Skin epidermis (tissue), 12 donors: ENCODE results near the gene CLEC3B.

Experiments used
- H3K27ac ChIP-seq, 21 experiments: fragments of 200-600 bp; sonication (generic) in 11 of 21; one replicate each; pipeline ENCODE4 v1.5.0; 2020; ENCODE audit warnings: mild to moderate bottlenecking in 3 of 21, inconsistent platforms in 2 of 21, moderate library complexity in 2 of 21
- H3K4me3 ChIP-seq, 7 experiments: fragments of 200-600 bp; sonication (generic) in 2 of 7; one replicate each; pipeline ENCODE4 v1.5.0; 2020; ENCODE audit warnings: inconsistent platforms in 2 of 7, mild to moderate bottlenecking in 2 of 7, moderate library complexity in 1 of 7

CLEC3B gene

DNA sequence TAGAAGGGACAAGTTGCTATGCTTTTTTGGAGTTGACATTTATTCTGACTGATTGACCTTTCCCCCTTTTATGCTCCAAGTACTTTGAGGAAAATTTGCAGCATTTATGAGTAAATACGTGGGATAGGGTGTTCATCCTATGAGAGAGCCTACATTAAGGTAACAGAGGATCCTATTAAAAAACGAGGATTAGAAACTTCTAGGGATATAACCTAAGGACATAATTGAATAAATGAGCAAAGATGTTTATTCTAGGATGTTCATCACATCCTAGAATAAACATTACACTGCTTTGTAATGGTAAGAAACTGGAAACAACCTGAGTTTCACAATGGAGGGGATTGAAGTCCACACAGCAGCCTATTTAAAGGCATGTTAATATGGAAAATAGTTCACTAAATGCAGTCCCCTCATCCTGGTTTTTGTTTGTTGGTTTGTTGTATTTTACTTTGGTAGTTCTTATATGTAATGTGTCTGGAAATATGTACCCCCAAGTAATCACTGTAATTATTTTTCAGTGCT is 23.9 kb upstream of the CLEC3B start:
- peak overlapping the region in 1 of 21 experiments; percentile 8 for H3K27ac ChIP-seq
- H3K4me3 ChIP-seq, result no peak overlapping the region

DNA sequence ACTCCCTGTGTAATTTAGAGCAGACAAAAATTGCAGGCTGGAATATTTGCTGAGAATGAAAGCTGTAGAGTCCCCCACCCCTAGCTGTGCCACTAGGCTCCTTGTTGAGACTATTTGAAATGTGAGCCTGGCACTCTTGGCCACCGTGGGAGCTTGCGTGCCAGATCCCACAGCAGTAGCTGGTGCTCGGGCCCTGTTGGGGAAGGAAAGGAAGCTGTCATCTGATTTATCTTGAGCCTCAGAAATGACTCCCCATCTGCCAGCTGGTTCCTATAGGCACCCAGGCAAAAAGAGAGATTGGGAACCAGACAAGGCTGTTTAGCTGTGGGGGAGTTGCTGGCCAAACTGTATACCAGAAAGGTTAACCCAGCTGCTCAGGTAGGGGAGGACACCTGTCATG is 23.4 kb upstream of the CLEC3B start:
- peak overlapping the region in 4 of 21 experiments; percentile 8 to 43 (median 23) for H3K27ac ChIP-seq
- H3K4me3 ChIP-seq, result no peak overlapping the region

DNA sequence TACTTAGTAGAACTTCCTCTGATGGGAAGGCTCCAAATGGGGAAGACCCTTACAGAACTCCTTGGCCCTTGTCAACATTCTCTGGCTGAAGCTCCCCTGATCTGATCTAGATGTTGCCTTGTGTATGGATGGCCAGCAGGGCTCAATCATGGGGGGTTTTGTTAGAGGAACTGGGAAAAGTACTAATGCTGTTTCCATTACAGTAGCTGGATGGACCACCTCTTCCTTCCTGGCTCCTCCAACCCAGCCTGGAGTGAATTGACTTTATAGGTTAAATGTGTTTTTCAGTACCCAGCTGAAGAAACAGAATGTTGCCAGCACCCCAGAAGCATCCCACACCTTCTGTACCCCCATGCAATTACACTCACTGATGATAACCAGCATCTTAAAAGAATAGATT is 22.7 kb upstream of the CLEC3B start:
- no peak overlapping the region for H3K27ac ChIP-seq
- H3K4me3 ChIP-seq, result no peak overlapping the region

DNA sequence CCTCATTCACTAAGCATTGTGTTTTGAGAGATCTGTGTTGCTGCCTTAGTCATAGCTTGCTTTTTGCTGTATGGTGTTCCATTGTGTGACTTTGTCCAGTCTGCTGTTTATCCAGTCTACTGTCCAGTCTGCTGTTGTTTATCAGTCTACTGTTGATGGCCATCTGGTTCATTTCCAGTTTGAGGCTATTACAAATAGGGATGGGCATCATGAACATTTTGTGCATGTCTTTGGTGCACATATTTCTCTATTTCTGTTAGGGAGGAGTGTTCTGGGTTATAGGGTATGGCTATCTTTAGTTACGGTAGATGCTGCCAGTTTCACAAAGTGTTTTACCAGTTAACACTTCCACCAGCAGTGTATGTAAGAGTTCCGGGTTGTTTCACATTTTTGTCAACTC is 22.2 kb upstream of the CLEC3B start:
- no peak overlapping the region for H3K4me3 ChIP-seq
- H3K27ac ChIP-seq, result no peak overlapping the region

GRCh38 chr3:45007091-45007490 is 19.0 kb upstream of the CLEC3B start:
- Histone ChIP-seq H3K4me3 (no peak overlapping the region), H3K27ac (no peak overlapping the region)

DNA sequence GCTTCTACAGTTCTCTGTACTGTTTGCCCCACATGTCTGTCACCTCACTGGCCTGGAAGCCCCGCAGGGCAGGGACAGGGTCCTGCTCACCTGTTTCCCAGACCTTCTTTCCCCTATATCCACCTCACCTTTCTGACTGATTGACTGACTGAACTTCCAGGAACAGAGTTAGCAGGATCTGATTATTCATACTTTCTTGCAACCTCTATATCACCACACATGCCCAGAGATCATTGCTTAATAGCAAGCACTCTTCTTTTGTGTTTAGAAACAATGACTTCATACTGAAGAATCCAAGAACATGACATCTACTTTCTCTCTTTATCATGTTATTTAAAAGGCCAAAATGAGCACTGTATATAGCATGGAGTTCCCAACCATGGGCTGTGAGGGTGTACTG is 18.0 kb upstream of the CLEC3B start:
- Histone ChIP-seq H3K27ac (peak overlapping the region in 2 of 21 experiments; percentile 4 to 23), H3K4me3 (no peak overlapping the region)

- H3K4me3 ChIP-seq, result no peak overlapping the region
- peak overlapping the region in 8 of 21 experiments; percentile 2 to 91 (median 76) for H3K27ac ChIP-seq
Measured at GRCh38 chr3:45009868-45010267, 16.2 kb upstream of the CLEC3B start.

GRCh38 chr3:45010811-45011333 is 15.2 kb upstream of the CLEC3B start:
- Histone ChIP-seq H3K4me3 (no peak overlapping the region), H3K27ac (peak overlapping the region in 18 of 21 experiments; percentile 2 to 91 (median 74))

- Histone ChIP-seq H3K4me3 (no peak overlapping the region), H3K27ac (peak overlapping the region in 20 of 21 experiments; percentile 28 to 91 (median 74))
Measured at GRCh38 chr3:45011756-45012508, 14.2 kb upstream of the CLEC3B start.

GRCh38 chr3:45012577-45012976 is 13.5 kb upstream of the CLEC3B start:
- H3K27ac ChIP-seq, result peak overlapping the region in 20 of 21 experiments; percentile 28 to 91 (median 74)

GRCh38 chr3:45016916-45017315 is 9.2 kb upstream of the CLEC3B start:
- H3K27ac ChIP-seq, result no peak overlapping the region

More at GRCh38 chr3:45012577-45012976, 13.5 kb upstream of the CLEC3B start:
- no peak overlapping the region for H3K4me3 ChIP-seq

GRCh38 chr3:45017821-45018220 is 8.3 kb upstream of the CLEC3B start:
- Histone ChIP-seq H3K27ac (peak overlapping the region in 4 of 21 experiments; percentile 4 to 46 (median 40)), H3K4me3 (no peak overlapping the region)

More at GRCh38 chr3:45016916-45017315, 9.2 kb upstream of the CLEC3B start:
- no peak overlapping the region for H3K4me3 ChIP-seq

DNA sequence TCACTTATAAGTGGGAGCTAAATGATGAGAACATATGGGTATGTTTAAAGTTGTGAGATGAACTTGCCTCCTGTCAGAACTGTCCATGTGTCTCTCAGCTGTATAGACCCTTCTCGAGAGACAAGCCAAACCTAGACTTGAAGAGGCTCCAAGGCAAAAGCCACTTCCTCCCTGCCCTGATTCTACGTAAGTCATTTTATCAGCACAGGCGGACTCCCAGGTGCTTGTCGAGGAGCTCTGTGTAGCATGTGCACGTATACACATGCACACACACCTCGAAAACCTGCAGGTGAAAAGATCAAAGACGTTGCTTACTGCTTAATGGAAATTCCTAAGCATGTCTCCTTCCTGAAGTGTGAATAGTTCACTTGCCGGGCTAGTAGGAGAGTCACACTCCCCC is 5.6 kb upstream of the CLEC3B start:
- no peak overlapping the region for H3K4me3 ChIP-seq
- H3K27ac ChIP-seq, result peak overlapping the region in 4 of 21 experiments; percentile 23 to 65 (median 38)

DNA sequence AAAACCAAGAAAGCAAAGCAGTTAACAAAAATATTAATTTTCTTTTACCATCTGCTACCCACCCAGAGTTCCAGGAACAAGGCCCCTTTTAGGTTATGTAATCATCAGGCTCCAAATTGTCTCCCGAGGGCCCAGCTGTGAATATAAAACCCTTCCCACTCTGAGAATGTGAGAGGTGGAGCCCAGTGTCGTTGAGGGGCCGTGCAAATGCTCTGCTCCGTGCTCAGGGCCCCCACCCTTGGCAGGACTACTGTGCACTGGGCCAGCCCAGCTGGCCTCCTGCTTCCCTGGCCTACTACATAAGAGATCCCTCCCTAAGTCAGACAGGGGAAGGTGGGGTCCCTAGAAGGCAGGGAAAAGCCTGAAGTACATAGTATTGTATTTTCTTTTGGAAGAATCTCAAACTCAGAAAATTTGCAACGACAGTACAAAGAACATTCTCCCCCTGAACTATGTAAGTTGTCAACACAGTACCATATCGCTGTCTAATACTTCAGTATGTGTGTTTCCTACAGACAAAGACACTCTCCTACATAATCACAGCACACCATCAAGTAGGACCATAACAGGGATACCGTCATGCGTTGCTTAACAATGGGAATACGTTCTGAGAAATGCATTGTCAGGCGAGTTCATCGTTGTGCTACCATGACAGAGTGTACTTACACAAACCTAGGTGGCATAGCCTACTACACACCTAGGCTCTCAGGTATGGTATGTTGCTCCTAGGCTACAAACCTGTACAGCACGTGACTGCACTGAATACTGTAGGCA is 4.4 kb upstream of the CLEC3B start:
- Histone ChIP-seq H3K27ac (peak overlapping the region in 5 of 21 experiments; percentile 22 to 65 (median 28)), H3K4me3 (no peak overlapping the region)

DNA sequence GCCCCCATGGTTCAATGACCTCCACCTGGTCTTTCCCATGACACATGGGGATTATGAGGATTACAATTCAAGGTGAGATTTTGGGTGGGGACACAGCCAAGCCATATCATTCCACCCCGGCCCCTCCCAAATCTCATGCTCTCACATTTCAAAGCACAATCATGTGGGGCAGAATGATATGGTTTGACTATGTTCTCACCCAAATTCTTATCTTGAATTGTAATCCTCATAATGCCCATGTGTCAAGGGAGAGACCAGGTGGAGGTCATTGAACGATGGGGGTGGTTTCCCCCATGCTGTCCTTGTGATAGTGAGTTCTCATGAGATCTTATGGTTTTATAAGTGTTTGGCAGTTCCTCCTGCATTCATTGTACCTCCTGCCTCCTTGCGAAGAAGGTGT is 2.4 kb upstream of the CLEC3B start:
- H3K4me3 ChIP-seq, result no peak overlapping the region
- no peak overlapping the region for H3K27ac ChIP-seq

DNA sequence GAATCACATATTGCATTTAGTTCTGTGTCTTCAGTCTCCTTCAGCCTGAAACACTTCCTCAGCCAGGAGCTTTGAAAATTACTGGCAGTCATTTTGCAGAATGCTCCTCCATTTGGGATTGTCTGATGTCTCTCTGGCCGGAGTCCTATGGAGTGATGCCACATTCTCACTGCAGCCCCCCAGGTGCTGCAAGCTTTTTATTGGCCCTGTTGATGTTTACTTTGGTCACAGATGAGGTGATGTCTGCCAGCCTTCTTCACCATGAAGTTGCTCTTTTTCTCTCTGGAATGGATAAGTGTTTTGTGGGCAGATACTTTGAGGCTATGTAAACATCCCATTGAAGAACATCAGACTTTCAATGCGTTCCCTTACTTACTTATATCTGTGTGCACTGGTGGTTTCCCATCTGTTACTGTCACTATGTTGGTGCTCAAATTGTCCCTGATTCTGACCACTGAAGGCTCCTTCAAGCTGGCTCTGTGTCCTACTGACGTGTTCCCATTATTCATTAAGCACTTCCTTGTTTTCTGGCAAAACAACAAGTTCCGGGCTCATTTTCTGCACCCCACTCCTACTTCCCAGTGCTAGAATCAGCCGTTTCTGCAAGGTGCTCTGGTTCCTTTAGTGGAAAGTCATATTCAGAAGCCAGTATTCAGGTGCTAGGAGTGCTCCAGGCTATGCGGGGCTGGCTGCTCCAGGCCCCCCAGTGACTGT is 1.4 kb upstream of the CLEC3B start:
- Histone ChIP-seq H3K4me3 (no peak overlapping the region), H3K27ac (peak overlapping the region in 6 of 21 experiments; percentile 14 to 85 (median 63))

- peak overlapping the region in 4 of 7 experiments; percentile 0 to 27 (median 13) for H3K4me3 ChIP-seq
Measured at GRCh38 chr3:45026957-45027356, 854 bp downstream of the CLEC3B start.

GRCh38 chr3:45027441-45027840 is 1.3 kb downstream of the CLEC3B start:
- no peak overlapping the region for H3K4me3 ChIP-seq
- peak overlapping the region in 8 of 21 experiments; percentile 4 to 85 (median 65) for H3K27ac ChIP-seq

More at GRCh38 chr3:45026957-45027356, 854 bp downstream of the CLEC3B start:
- peak overlapping the region in 9 of 21 experiments; percentile 5 to 85 (median 63) for H3K27ac ChIP-seq

DNA sequence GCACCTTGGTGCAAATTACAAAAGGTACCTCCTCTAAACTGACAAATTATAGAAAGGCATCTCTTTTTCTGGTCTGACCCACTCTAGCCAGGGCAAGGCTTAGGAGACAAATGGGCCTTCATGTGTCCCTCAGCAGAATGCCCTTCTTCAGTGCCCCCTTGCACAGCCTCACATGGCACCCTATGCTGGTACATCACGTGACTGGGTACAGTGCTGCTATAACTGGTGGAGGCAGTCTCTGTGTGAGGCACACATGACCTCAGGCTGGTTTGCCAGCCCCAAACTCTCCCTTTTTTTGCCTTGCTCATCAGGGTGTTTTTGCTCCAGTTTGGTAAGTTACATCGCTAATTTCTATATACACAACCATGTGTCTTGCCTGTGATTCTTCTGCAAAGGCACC is 3.1 kb downstream of the CLEC3B start:
- Histone ChIP-seq H3K27ac (peak overlapping the region in 4 of 21 experiments; percentile 7 to 85 (median 70)), H3K4me3 (no peak overlapping the region)
